ENCODE results near the gene ARHGEF11.
"Not testable (repeated sequence)": the region's sequence is repeated elsewhere in the genome, so short reads cannot be mapped to it uniquely, and the experiment has no call there.

Gene ARHGEF11

GRCh38 chr1:157080714-157081113 lies 35.2 kb upstream of the ARHGEF11 start:
- peaks cover 3% of the 10 kb centered on the region for H3K27me3 Mint-ChIP-seq
- no peaks in the 10 kb centered on the region for H3K4me1 Mint-ChIP-seq (ENCODE audit: low read depth)
- no peak overlapping the region for H3K4me3 Mint-ChIP-seq
- no peaks in the 10 kb centered on the region for H3K9me3 Mint-ChIP-seq
- H3K27ac Mint-ChIP-seq: no peak overlapping the region
- H3K36me3 Mint-ChIP-seq (ENCODE audit: low read depth): no peaks in the 10 kb centered on the region

- Mint-ChIP-seq H3K36me3 (ENCODE audit: low read depth) (no peaks in the 10 kb centered on the region), H3K27ac (no peak overlapping the region), H3K27me3 (peaks cover 15% of the 10 kb centered on the region), H3K4me1 (ENCODE audit: low read depth) (no peaks in the 10 kb centered on the region), H3K9me3 (no peaks in the 10 kb centered on the region), H3K4me3 (no peak overlapping the region)
Measured at GRCh38 chr1:157077394-157077793, 31.9 kb upstream of the ARHGEF11 start.

GRCh38 chr1:157073944-157074685 lies 28.6 kb upstream of the ARHGEF11 start:
- Mint-ChIP-seq H3K36me3 (ENCODE audit: low read depth) (no peaks in the 10 kb centered on the region), H3K27ac (no peak overlapping the region), H3K4me3 (no peak overlapping the region), H3K27me3 (peaks cover 14% of the 10 kb centered on the region), H3K4me1 (ENCODE audit: low read depth) (no peaks in the 10 kb centered on the region), H3K9me3 (no peaks in the 10 kb centered on the region)

- Mint-ChIP-seq H3K27ac (no peak overlapping the region), H3K4me3 (no peak overlapping the region), H3K9me3 (no peaks in the 10 kb centered on the region), H3K36me3 (ENCODE audit: low read depth) (no peaks in the 10 kb centered on the region), H3K4me1 (ENCODE audit: low read depth) (no peaks in the 10 kb centered on the region), H3K27me3 (peaks cover 43% of the 10 kb centered on the region)
Measured at GRCh38 chr1:157069601-157070000, 24.1 kb upstream of the ARHGEF11 start.

GRCh38 chr1:157059241-157059640 lies 13.7 kb upstream of the ARHGEF11 start:
- not testable (repeated sequence) for H3K9me3 Mint-ChIP-seq; H3K27ac Mint-ChIP-seq; H3K4me1 Mint-ChIP-seq (ENCODE audit: low read depth); H3K4me3 Mint-ChIP-seq; H3K36me3 Mint-ChIP-seq (ENCODE audit: low read depth)
- H3K27me3 Mint-ChIP-seq: peaks cover 55% of the 10 kb centered on the region

- Mint-ChIP-seq H3K27ac (no peak overlapping the region), H3K27me3 (peaks cover 53% of the 10 kb centered on the region), H3K4me3 (no peak overlapping the region), H3K4me1 (ENCODE audit: low read depth) (no peaks in the 10 kb centered on the region), H3K36me3 (ENCODE audit: low read depth) (no peaks in the 10 kb centered on the region), H3K9me3 (peaks cover 6% of the 10 kb centered on the region)
Measured at GRCh38 chr1:157056269-157056668, 10.7 kb upstream of the ARHGEF11 start.

- H3K36me3 Mint-ChIP-seq (ENCODE audit: low read depth); H3K4me3 Mint-ChIP-seq; H3K27ac Mint-ChIP-seq; H3K4me1 Mint-ChIP-seq (ENCODE audit: low read depth); H3K9me3 Mint-ChIP-seq: not testable (repeated sequence)
- H3K27me3 Mint-ChIP-seq: peaks cover 53% of the 10 kb centered on the region
Measured at GRCh38 chr1:157055729-157056128, 10.2 kb upstream of the ARHGEF11 start.

GRCh38 chr1:157050836-157051235 lies 5.3 kb upstream of the ARHGEF11 start:
- no peaks in the 10 kb centered on the region for H3K36me3 Mint-ChIP-seq (ENCODE audit: low read depth)
- H3K9me3 Mint-ChIP-seq: peaks cover 9% of the 10 kb centered on the region
- H3K27me3 Mint-ChIP-seq: peaks cover 72% of the 10 kb centered on the region
- peaks cover 5% of the 10 kb centered on the region for H3K4me1 Mint-ChIP-seq (ENCODE audit: low read depth)
- no peak overlapping the region for H3K4me3 Mint-ChIP-seq
- no peak overlapping the region for H3K27ac Mint-ChIP-seq

- peaks cover 9% of the 10 kb centered on the region for H3K4me1 Mint-ChIP-seq (ENCODE audit: low read depth)
- peak overlapping the region; percentile 18 for H3K4me3 Mint-ChIP-seq
- H3K36me3 Mint-ChIP-seq (ENCODE audit: low read depth): no peaks in the 10 kb centered on the region
- H3K9me3 Mint-ChIP-seq: peaks cover 5% of the 10 kb centered on the region
- H3K27ac Mint-ChIP-seq: no peak overlapping the region
- peaks cover 83% of the 10 kb centered on the region for H3K27me3 Mint-ChIP-seq
Measured at GRCh38 chr1:157047062-157047410, 1.5 kb upstream of the ARHGEF11 start.

GRCh38 chr1:157044326-157044725 lies 1.2 kb downstream of the ARHGEF11 start:
- Mint-ChIP-seq H3K9me3 (no peaks in the 10 kb centered on the region), H3K4me3 (no peak overlapping the region), H3K36me3 (ENCODE audit: low read depth) (no peaks in the 10 kb centered on the region), H3K27ac (no peak overlapping the region), H3K27me3 (peaks cover 75% of the 10 kb centered on the region), H3K4me1 (ENCODE audit: low read depth) (peaks cover 9% of the 10 kb centered on the region)

GRCh38 chr1:157043685-157044084 lies 1.9 kb downstream of the ARHGEF11 start:
- Mint-ChIP-seq H3K27ac (no peak overlapping the region), H3K36me3 (ENCODE audit: low read depth) (no peaks in the 10 kb centered on the region), H3K27me3 (peaks cover 77% of the 10 kb centered on the region), H3K4me3 (no peak overlapping the region), H3K9me3 (no peaks in the 10 kb centered on the region), H3K4me1 (ENCODE audit: low read depth) (peaks cover 9% of the 10 kb centered on the region)

- Mint-ChIP-seq H3K9me3 (no peaks in the 10 kb centered on the region), H3K27ac (no peak overlapping the region), H3K27me3 (peaks cover 73% of the 10 kb centered on the region), H3K4me3 (no peak overlapping the region), H3K4me1 (ENCODE audit: low read depth) (peaks cover 9% of the 10 kb centered on the region), H3K36me3 (ENCODE audit: low read depth) (no peaks in the 10 kb centered on the region)
Measured at GRCh38 chr1:157042846-157043245, 2.7 kb downstream of the ARHGEF11 start.

- Mint-ChIP-seq H3K9me3 (no peaks in the 10 kb centered on the region), H3K36me3 (ENCODE audit: low read depth) (no peaks in the 10 kb centered on the region), H3K4me3 (no peak overlapping the region), H3K27me3 (peaks cover 62% of the 10 kb centered on the region), H3K27ac (no peak overlapping the region), H3K4me1 (ENCODE audit: low read depth) (peaks cover 4% of the 10 kb centered on the region)
Measured at GRCh38 chr1:157040802-157041201, 4.7 kb downstream of the ARHGEF11 start.

- H3K4me3 Mint-ChIP-seq: no peak overlapping the region
- no peaks in the 10 kb centered on the region for H3K36me3 Mint-ChIP-seq (ENCODE audit: low read depth)
- no peaks in the 10 kb centered on the region for H3K9me3 Mint-ChIP-seq
- H3K4me1 Mint-ChIP-seq (ENCODE audit: low read depth): no peaks in the 10 kb centered on the region
- no peak overlapping the region for H3K27ac Mint-ChIP-seq
- peaks cover 39% of the 10 kb centered on the region for H3K27me3 Mint-ChIP-seq
Measured at GRCh38 chr1:157035121-157035520, 10.4 kb downstream of the ARHGEF11 start.

GRCh38 chr1:157034137-157034800 lies 11.3 kb downstream of the ARHGEF11 start:
- no peaks in the 10 kb centered on the region for H3K9me3 Mint-ChIP-seq
- H3K36me3 Mint-ChIP-seq (ENCODE audit: low read depth): no peaks in the 10 kb centered on the region
- H3K4me3 Mint-ChIP-seq: no peak overlapping the region
- H3K27ac Mint-ChIP-seq: no peak overlapping the region
- no peaks in the 10 kb centered on the region for H3K4me1 Mint-ChIP-seq (ENCODE audit: low read depth)
- H3K27me3 Mint-ChIP-seq: peaks cover 32% of the 10 kb centered on the region
